ENCODE results near the gene MSRB1. TPM values are rescaled to one million over a fixed set of nuclear protein-coding genes. Genes with fewer than 3 reads are reported as not detected.

MSRB1 gene
- total RNA-seq, 1 experiment from 2014 or later = 18.3 TPM

GRCh38 chr16:1918351-1919326 is 24.4 kb downstream of the MSRB1 start, which contains the start of gene HS3ST6:
TSS of gene HS3ST6 (minus strand) at chr16:1918415. CDS start at chr16:1918323, 92 bp downstream.
- Histone ChIP-seq H3K9me3 (ENCODE audit: control insufficient read depth in 1 of 2, insufficient read depth in 1 of 2, low read depth in 1 of 2, low read length in 2 of 2) (no peaks in the 10 kb centered on the region), H3K36me3 (ENCODE audit: control insufficient read depth in 1 of 2, insufficient read depth in 2 of 2, low read length in 2 of 2) (no peaks in the 10 kb centered on the region), H4K20me1 (ENCODE audit: insufficient read depth) (no peaks in the 10 kb centered on the region), H3K27me3 (ENCODE audit: insufficient read depth, low read length) (no peaks in the 10 kb centered on the region), H3K4me1 (ENCODE audit: control insufficient read depth in 1 of 2, insufficient read depth in 2 of 2, low read length in 2 of 2) (peaks cover 16 to 27% of the 10 kb centered on the region in 2 experiments), H3K4me3 (replicated peaks in 1 of 2; ENCODE audit: low read depth in 1 of 2, low read length in 2 of 2) (no peak within 1 kb of the TSS), H3K27ac (ENCODE audit: low read depth, low read length) (no peak within 1 kb of the TSS), H3K9me2 (ENCODE audit: insufficient read depth) (no peaks in the 10 kb centered on the region), H3K9ac (ENCODE audit: low read length) (no peak within 1 kb of the TSS), H2AFZ (ENCODE audit: low read depth, low read length, poor library complexity, severe bottlenecking) (no peak within 1 kb of the TSS), H3K79me2 (ENCODE audit: insufficient read depth, low read length) (no peaks in the 10 kb centered on the region), H3K4me2 (ENCODE audit: low read length) (no peak within 1 kb of the TSS)
- TF ChIP-seq CTCF (IDR thresholded peaks at IDR 0.05 in 2 of 3, conservative IDR thresholded peaks at IDR 0.05 in 1 of 3; ENCODE audit: borderline replicate concordance in 1 of 3, insufficient read depth in 1 of 3, low read depth in 2 of 3, low read length in 2 of 3) = no peak
- TF ChIP-seq MAX (IDR thresholded peaks at IDR 0.05) = no peak
- no peak for TF ChIP-seq ZNF274 (IDR thresholded peaks at IDR 0.05; ENCODE audit: low read depth, low read length)
- TF ChIP-seq ELF1 (IDR thresholded peaks at IDR 0.05; ENCODE audit: borderline replicate concordance, low read depth) = no peak
- no peak for TF ChIP-seq CEBPB (IDR thresholded peaks at IDR 0.05; ENCODE audit: low read depth)
- TF ChIP-seq ZFX (IDR thresholded peaks at IDR 0.05) = no peak
- TF ChIP-seq RAD21 (IDR thresholded peaks at IDR 0.05; ENCODE audit: low read depth) = no peak
- TF ChIP-seq POLR2A (IDR thresholded peaks at IDR 0.05; ENCODE audit: borderline replicate concordance, extremely low read depth, insufficient read depth, insufficient read length) = no peak
- TF ChIP-seq EZH2phosphoT487 (IDR thresholded peaks at IDR 0.05; ENCODE audit: borderline replicate concordance) = no peak
- no peak for TF ChIP-seq TCF7L2 (IDR thresholded peaks at IDR 0.05; ENCODE audit: borderline replicate concordance, extremely low read depth, insufficient read depth, insufficient read length)
- no peak for TF ChIP-seq REST (IDR thresholded peaks at IDR 0.05; ENCODE audit: low read depth)
- no peak for TF ChIP-seq EGR1 (IDR thresholded peaks at IDR 0.05; ENCODE audit: low read depth)
- TF ChIP-seq ATF3 (IDR thresholded peaks at IDR 0.05) = no peak
- no peak for TF ChIP-seq JUND (IDR thresholded peaks at IDR 0.05)
- TF ChIP-seq SP1 (IDR thresholded peaks at IDR 0.05; ENCODE audit: low read depth) = no peak
- no peak for TF ChIP-seq SRF (IDR thresholded peaks at IDR 0.05; ENCODE audit: low read depth)
- intact Hi-C loops (cut with micrococcal nuclease) = no loop called here
- no TSS peak for BruUV-seq (replicated peaks)
- CTCF ChIA-PET = no interaction called here
- DNase-seq (ENCODE audit: low read depth, low spot score) = no peak
- POLR2A ChIA-PET = no interaction called here
- no peak for ATAC-seq
- RAD21 ChIA-PET (ENCODE audit: low non-redundant PET in 1 of 2, low total read pairs in 2 of 2, uncharacterized antibody in 2 of 2, unreplicated experiment in 2 of 2) = no interaction called here

Data from HCT116 (cell line).